Psoas muscle (tissue), 8 donors: ENCODE measurements around the gene MAK. TPM values are rescaled to one million over a fixed set of nuclear protein-coding genes. Genes with fewer than 3 reads are reported as not detected.

Experiments used
- ATAC-seq, 4 donors: fragments of 200-7000 bp; cut with Tn5 transposase; one replicate each; pipeline ENCODE4 v1.9.1; 2020; ENCODE audit warnings: moderate library complexity in 3 of 4, mild to moderate bottlenecking in 2 of 4
- DNase-seq, 2 donors: peaks; one replicate each; pipeline ENCODE4 v3.0.0-alpha.2; 2020
- H3K27ac ChIP-seq: fragments of 200-600 bp; one replicate; pipeline ENCODE4 v1.8.0; 2022
- H3K27me3 ChIP-seq, 3 donors: fragments of 200-600 bp in 1 of 3; one replicate each; pipeline versions ENCODE4 v1.6.1 to v1.8.0; 2013 to 2022; ENCODE audit warnings: low read length in 2 of 3, mild to moderate bottlenecking in 2 of 3, moderate library complexity in 1 of 3; ENCODE audit not compliant: insufficient read depth in 3 of 3
- H3K36me3 ChIP-seq, 2 donors: fragments of 200-600 bp in 1 of 2; one replicate each; pipeline versions ENCODE4 v1.6.1 to v1.8.0; 2013 to 2022; ENCODE audit warnings: low read depth in 1 of 2, mild to moderate bottlenecking in 1 of 2, moderate library complexity in 1 of 2; ENCODE audit not compliant: insufficient read depth in 1 of 2
- H3K4me1 ChIP-seq: fragments of 200-600 bp; one replicate; pipeline ENCODE4 v1.8.0; 2022
- H3K4me3 ChIP-seq: fragments of 200-600 bp; one replicate; pipeline ENCODE4 v1.8.0; 2022; ENCODE audit warnings: mild to moderate bottlenecking
- H3K9me3 ChIP-seq: fragments of 200-600 bp; one replicate; pipeline ENCODE4 v1.8.0; 2022
- CTCF ChIP-seq: fragments of 200-600 bp; IDR thresholded peaks from one replicate; pipeline ENCODE4 v1.8.0; 2022; ENCODE audit warnings: antibody characterized with exemption
- WGBS, 3 donors: extraction: QIAGEN DNeasy Blood & Tissue Kit; methylation state at CpG; one replicate each; pipeline versions ENCODE4 v1.1.6 to v1.1.7; 2013; 5-methylcytosine and 5-hydroxymethylcytosine counted together
- intact Hi-C, 2 donors: fragments of 100-400 bp; cut with DNase I; formaldehyde crosslinking; loops; one replicate each; pipeline versions ENCODE4 v1.11.0 to v1.14.2; 2022
- polyA plus RNA-seq, 3 donors: library from polyadenylated mRNA; stranded (reverse); fragments of 200-250 nt; gene quantifications; one replicate each; pipeline ENCODE4 v1.2.3, GENCODE V29; 2013
- total RNA-seq, 4 donors: library from RNA; stranded (reverse); fragmentation: NEBNext Ultra II Directional in 2 of 4; extraction: Animal tissue kit (Norgen Biotek cat#: 25700) in 2 of 4; gene quantifications; one replicate each; pipeline versions ENCODE4 v1.2.1 to v1.2.4, GENCODE V29; 2021 to 2023
- donor health status: healthy with polysubstance abuse.
- donor health status: DM: no; HTN: no; CAD: no; lungs with moderate emphysema.
- donor health status: Bipolar disorder and iron deficiency.
- donor health status: healthy.
- donor health status: DM: yes; HTN: yes; CAD: no.
- donor health status: DM: no; HTN: no; CAD: no.
- donor health status: DM: no; HTN: no; CAD: no.
- donor health status: DM: yes; HTN: yes; CAD: no.

MAK gene
- total and polyA plus RNA-seq, 7 donors = 0.01 to 0.09 (median 0.03) TPM; not detected in 4

- H3K9me3 ChIP-seq = no peaks in the 10 kb centered on the region
- intact Hi-C loops = no loop called here
- no peak overlapping the region for H3K4me3 ChIP-seq
- H3K27ac ChIP-seq = no peak overlapping the region
- no peak for ATAC-seq
- DNase-seq = no peak
- H3K36me3 ChIP-seq = peaks cover 0 to 11% of the 10 kb centered on the region in 2 donors
- WGBS, 3 donors = 90 to 93% (median 92%) methylated on average over 3 of the region's 3 CpGs
- no peaks in the 10 kb centered on the region for H3K27me3 ChIP-seq
- no peak for TF ChIP-seq CTCF
- H3K4me1 ChIP-seq = no peaks in the 10 kb centered on the region
Observed at GRCh38 chr6:10793035-10793434, 45.3 kb downstream of the MAK start.

- Histone ChIP-seq H3K36me3 (peaks cover 0 to 11% of the 10 kb centered on the region in 2 donors), H3K4me3 (no peak overlapping the region), H3K27ac (no peak overlapping the region), H3K9me3 (no peaks in the 10 kb centered on the region), H3K4me1 (no peaks in the 10 kb centered on the region), H3K27me3 (no peaks in the 10 kb centered on the region)
- no peak for DNase-seq
- TF ChIP-seq CTCF = no peak
- 82 to 83% (median 82%) methylated on average over 5 of the region's 5 CpGs for WGBS, 3 donors
- no peak for ATAC-seq
- intact Hi-C loops = no loop called here
Observed at GRCh38 chr6:10792101-10792500, 46.2 kb downstream of the MAK start.

- intact Hi-C loops = no loop called here
- WGBS, 3 donors = 95 to 97% (median 95%) methylated on average over 5 of the region's 5 CpGs
- Histone ChIP-seq H3K27me3 (no peaks in the 10 kb centered on the region), H3K9me3 (no peaks in the 10 kb centered on the region), H3K4me1 (no peaks in the 10 kb centered on the region), H3K36me3 (peaks cover 0 to 11% of the 10 kb centered on the region in 2 donors), H3K4me3 (no peak overlapping the region), H3K27ac (no peak overlapping the region)
- TF ChIP-seq CTCF = no peak
- ATAC-seq = no peak
- no peak for DNase-seq
Observed at GRCh38 chr6:10791673-10792072, 46.7 kb downstream of the MAK start.

GRCh38 chr6:10779076-10779475 is 59.3 kb downstream of the MAK start:
- ATAC-seq (no peak), DNase-seq (no peak)
- intact Hi-C loops = no loop called here
- TF ChIP-seq CTCF = no peak
- Histone ChIP-seq H3K9me3 (no peaks in the 10 kb centered on the region), H3K27ac (no peak overlapping the region), H3K27me3 (no peaks in the 10 kb centered on the region), H3K4me3 (no peak overlapping the region), H3K36me3 (peaks cover 4 to 40% of the 10 kb centered on the region in 2 donors), H3K4me1 (no peaks in the 10 kb centered on the region)
- 93 to 95% (median 93%) methylated on average over 7 to 8 of the region's 8 CpGs for WGBS, 3 donors

GRCh38 chr6:10778230-10778629 is 60.1 kb downstream of the MAK start:
- Histone ChIP-seq H3K27me3 (no peaks in the 10 kb centered on the region), H3K9me3 (no peaks in the 10 kb centered on the region), H3K27ac (no peak overlapping the region), H3K4me1 (no peaks in the 10 kb centered on the region), H3K36me3 (peaks cover 4 to 47% of the 10 kb centered on the region in 2 donors), H3K4me3 (no peak overlapping the region)
- intact Hi-C loops = no loop called here
- TF ChIP-seq CTCF = no peak
- DNase-seq = no peak
- ATAC-seq = no peak
- WGBS, 3 donors = 93 to 100% (median 96%) methylated on average over 3 of the region's 3 CpGs
